Measurements from ENCODE around the gene POT1. TPM values are rescaled to one million over a fixed set of nuclear protein-coding genes. Genes with fewer than 3 reads are reported as not detected.

POT1 gene
- total and polyA plus RNA-seq, 2 experiments from 2014 or later: 12.0 to 40.4 TPM

DNA sequence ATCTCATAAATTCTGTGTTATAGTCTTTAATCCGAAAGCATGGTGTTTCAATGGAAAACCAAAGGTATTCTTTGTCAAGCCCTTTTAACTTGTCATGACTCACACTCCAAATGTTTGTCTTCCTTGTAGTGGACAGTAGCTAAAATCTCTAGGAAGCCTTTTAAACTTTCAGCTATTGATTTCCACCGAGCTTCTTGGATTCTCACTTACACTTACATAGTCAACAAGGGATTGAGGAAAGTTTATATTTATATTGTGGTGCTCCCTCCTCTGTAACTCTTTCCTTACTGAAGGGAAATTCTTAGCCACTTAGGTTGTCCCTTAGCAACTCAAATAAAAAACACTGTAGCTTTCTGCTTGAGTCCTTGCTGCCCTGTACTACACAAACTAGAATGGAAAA is 132.9 kb downstream of the POT1 start:
- ATAC-seq: no peak

More for the DNA sequence above, 132.9 kb downstream of the POT1 start:
- H3K79me2 ChIP-seq (replicated peaks; ENCODE audit: insufficient read depth): no peaks in the 10 kb centered on the region
- no peak overlapping the region for H3K4me3 Mint-ChIP-seq
- H3K27me3 ChIP-seq (ENCODE audit: insufficient read depth): no peaks in the 10 kb centered on the region
- H3K4me3 ChIP-seq: no peak overlapping the region
- no peaks in the 10 kb centered on the region for H3K36me3 ChIP-seq (ENCODE audit: insufficient read depth)
- TF ChIP-seq NANOG (IDR thresholded peaks at IDR 0.05; ENCODE audit: borderline replicate concordance) (no peak), STAT1 (IDR thresholded peaks at IDR 0.05; ENCODE audit: unreplicated experiment) (no peak), EZH2 (IDR thresholded peaks at IDR 0.05; ENCODE audit: low read depth, unreplicated experiment) (no peak), POLR2AphosphoS5 (IDR thresholded peaks at IDR 0.05; ENCODE audit: low read depth) (no peak), ZNF114 (CRISPR knock-in tag; IDR thresholded peaks at IDR 0.05) (no peak), ZNF331 (CRISPR knock-in tag; IDR thresholded peaks at IDR 0.05; ENCODE audit: low read depth) (no peak), JUNB (IDR thresholded peaks at IDR 0.05; ENCODE audit: unreplicated experiment) (no peak), CREB1 (CRISPR knock-in tag; IDR thresholded peaks at IDR 0.05; ENCODE audit: low read depth) (no peak), EZH2phosphoT487 (IDR thresholded peaks at IDR 0.05; ENCODE audit: unreplicated experiment) (no peak)
- TF ChIP-seq, protein P1, sequence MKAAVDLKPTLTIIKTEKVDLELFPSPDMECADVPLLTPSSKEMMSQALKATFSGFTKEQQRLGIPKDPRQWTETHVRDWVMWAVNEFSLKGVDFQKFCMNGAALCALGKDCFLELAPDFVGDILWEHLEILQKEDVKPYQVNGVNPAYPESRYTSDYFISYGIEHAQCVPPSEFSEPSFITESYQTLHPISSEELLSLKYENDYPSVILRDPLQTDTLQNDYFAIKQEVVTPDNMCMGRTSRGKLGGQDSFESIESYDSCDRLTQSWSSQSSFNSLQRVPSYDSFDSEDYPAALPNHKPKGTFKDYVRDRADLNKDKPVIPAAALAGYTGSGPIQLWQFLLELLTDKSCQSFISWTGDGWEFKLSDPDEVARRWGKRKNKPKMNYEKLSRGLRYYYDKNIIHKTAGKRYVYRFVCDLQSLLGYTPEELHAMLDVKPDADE (IDR thresholded peaks at IDR 0.05): no peak
- TF ChIP-seq, protein P2, sequence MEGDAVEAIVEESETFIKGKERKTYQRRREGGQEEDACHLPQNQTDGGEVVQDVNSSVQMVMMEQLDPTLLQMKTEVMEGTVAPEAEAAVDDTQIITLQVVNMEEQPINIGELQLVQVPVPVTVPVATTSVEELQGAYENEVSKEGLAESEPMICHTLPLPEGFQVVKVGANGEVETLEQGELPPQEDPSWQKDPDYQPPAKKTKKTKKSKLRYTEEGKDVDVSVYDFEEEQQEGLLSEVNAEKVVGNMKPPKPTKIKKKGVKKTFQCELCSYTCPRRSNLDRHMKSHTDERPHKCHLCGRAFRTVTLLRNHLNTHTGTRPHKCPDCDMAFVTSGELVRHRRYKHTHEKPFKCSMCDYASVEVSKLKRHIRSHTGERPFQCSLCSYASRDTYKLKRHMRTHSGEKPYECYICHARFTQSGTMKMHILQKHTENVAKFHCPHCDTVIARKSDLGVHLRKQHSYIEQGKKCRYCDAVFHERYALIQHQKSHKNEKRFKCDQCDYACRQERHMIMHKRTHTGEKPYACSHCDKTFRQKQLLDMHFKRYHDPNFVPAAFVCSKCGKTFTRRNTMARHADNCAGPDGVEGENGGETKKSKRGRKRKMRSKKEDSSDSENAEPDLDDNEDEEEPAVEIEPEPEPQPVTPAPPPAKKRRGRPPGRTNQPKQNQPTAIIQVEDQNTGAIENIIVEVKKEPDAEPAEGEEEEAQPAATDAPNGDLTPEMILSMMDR (conservative IDR thresholded peaks at IDR 0.05; ENCODE audit: low read depth in 2 of 2): no peak
- TF ChIP-seq, protein P3, sequence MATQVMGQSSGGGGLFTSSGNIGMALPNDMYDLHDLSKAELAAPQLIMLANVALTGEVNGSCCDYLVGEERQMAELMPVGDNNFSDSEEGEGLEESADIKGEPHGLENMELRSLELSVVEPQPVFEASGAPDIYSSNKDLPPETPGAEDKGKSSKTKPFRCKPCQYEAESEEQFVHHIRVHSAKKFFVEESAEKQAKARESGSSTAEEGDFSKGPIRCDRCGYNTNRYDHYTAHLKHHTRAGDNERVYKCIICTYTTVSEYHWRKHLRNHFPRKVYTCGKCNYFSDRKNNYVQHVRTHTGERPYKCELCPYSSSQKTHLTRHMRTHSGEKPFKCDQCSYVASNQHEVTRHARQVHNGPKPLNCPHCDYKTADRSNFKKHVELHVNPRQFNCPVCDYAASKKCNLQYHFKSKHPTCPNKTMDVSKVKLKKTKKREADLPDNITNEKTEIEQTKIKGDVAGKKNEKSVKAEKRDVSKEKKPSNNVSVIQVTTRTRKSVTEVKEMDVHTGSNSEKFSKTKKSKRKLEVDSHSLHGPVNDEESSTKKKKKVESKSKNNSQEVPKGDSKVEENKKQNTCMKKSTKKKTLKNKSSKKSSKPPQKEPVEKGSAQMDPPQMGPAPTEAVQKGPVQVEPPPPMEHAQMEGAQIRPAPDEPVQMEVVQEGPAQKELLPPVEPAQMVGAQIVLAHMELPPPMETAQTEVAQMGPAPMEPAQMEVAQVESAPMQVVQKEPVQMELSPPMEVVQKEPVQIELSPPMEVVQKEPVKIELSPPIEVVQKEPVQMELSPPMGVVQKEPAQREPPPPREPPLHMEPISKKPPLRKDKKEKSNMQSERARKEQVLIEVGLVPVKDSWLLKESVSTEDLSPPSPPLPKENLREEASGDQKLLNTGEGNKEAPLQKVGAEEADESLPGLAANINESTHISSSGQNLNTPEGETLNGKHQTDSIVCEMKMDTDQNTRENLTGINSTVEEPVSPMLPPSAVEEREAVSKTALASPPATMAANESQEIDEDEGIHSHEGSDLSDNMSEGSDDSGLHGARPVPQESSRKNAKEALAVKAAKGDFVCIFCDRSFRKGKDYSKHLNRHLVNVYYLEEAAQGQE (IDR thresholded peaks at IDR 0.05; ENCODE audit: unreplicated experiment): no peak
- TF ChIP-seq, protein P4, sequence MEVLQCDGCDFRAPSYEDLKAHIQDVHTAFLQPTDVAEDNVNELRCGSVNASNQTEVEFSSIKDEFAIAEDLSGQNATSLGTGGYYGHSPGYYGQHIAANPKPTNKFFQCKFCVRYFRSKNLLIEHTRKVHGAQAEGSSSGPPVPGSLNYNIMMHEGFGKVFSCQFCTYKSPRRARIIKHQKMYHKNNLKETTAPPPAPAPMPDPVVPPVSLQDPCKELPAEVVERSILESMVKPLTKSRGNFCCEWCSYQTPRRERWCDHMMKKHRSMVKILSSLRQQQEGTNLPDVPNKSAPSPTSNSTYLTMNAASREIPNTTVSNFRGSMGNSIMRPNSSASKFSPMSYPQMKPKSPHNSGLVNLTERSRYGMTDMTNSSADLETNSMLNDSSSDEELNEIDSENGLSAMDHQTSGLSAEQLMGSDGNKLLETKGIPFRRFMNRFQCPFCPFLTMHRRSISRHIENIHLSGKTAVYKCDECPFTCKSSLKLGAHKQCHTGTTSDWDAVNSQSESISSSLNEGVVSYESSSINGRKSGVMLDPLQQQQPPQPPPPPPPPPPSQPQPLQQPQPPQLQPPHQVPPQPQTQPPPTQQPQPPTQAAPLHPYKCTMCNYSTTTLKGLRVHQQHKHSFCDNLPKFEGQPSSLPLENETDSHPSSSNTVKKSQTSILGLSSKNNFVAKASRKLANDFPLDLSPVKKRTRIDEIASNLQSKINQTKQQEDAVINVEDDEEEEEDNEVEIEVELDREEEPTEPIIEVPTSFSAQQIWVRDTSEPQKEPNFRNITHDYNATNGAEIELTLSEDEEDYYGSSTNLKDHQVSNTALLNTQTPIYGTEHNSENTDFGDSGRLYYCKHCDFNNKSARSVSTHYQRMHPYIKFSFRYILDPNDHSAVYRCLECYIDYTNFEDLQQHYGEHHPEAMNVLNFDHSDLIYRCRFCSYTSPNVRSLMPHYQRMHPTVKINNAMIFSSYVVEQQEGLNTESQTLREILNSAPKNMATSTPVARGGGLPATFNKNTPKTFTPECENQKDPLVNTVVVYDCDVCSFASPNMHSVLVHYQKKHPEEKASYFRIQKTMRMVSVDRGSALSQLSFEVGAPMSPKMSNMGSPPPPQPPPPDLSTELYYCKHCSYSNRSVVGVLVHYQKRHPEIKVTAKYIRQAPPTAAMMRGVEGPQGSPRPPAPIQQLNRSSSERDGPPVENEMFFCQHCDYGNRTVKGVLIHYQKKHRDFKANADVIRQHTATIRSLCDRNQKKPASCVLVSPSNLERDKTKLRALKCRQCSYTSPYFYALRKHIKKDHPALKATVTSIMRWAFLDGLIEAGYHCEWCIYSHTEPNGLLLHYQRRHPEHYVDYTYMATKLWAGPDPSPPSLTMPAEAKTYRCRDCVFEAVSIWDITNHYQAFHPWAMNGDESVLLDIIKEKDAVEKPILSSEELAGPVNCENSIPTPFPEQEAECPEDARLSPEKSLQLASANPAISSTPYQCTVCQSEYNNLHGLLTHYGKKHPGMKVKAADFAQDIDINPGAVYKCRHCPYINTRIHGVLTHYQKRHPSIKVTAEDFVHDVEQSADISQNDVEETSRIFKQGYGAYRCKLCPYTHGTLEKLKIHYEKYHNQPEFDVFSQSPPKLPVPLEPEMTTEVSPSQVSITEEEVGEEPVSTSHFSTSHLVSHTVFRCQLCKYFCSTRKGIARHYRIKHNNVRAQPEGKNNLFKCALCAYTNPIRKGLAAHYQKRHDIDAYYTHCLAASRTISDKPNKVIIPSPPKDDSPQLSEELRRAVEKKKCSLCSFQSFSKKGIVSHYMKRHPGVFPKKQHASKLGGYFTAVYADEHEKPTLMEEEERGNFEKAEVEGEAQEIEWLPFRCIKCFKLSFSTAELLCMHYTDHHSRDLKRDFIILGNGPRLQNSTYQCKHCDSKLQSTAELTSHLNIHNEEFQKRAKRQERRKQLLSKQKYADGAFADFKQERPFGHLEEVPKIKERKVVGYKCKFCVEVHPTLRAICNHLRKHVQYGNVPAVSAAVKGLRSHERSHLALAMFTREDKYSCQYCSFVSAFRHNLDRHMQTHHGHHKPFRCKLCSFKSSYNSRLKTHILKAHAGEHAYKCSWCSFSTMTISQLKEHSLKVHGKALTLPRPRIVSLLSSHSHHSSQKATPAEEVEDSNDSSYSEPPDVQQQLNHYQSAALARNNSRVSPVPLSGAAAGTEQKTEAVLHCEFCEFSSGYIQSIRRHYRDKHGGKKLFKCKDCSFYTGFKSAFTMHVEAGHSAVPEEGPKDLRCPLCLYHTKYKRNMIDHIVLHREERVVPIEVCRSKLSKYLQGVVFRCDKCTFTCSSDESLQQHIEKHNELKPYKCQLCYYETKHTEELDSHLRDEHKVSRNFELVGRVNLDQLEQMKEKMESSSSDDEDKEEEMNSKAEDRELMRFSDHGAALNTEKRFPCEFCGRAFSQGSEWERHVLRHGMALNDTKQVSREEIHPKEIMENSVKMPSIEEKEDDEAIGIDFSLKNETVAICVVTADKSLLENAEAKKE (CRISPR knock-in tag; IDR thresholded peaks at IDR 0.05): no peak
- no peaks in the 10 kb centered on the region for H3K27me3 Mint-ChIP-seq (ENCODE audit: insufficient read depth, low read depth, poor library complexity)
- H3F3A ChIP-seq (replicated peaks; ENCODE audit: low read depth): no peaks in the 10 kb centered on the region
- no peak for DNase-seq (ENCODE audit: low spot score)
- H3K36me3 Mint-ChIP-seq (ENCODE audit: low read depth): no peaks in the 10 kb centered on the region
- no peaks in the 10 kb centered on the region for H4K20me1 ChIP-seq (replicated peaks; ENCODE audit: insufficient read depth)
- no peak overlapping the region for H3K27ac Mint-ChIP-seq
- H3K4me1 ChIP-seq (ENCODE audit: insufficient read depth): no peaks in the 10 kb centered on the region
- no peak overlapping the region for H3K27ac ChIP-seq (ENCODE audit: low read depth)
- no peak overlapping the region for H3K4me2 ChIP-seq
- no peak overlapping the region for H2AFZ ChIP-seq
- H3K4me1 Mint-ChIP-seq: peaks cover 13% of the 10 kb centered on the region; the same call in 2 of the 3 replicates
- H3K9me3 Mint-ChIP-seq: no peaks in the 10 kb centered on the region; the same call in 2 of the 3 replicates
- H3K9me2 ChIP-seq (ENCODE audit: insufficient read depth): no peaks in the 10 kb centered on the region

All from GM23338 (cell line).